ENCODE results near the gene FILIP1L.

- TF ChIP-seq, protein P1, sequence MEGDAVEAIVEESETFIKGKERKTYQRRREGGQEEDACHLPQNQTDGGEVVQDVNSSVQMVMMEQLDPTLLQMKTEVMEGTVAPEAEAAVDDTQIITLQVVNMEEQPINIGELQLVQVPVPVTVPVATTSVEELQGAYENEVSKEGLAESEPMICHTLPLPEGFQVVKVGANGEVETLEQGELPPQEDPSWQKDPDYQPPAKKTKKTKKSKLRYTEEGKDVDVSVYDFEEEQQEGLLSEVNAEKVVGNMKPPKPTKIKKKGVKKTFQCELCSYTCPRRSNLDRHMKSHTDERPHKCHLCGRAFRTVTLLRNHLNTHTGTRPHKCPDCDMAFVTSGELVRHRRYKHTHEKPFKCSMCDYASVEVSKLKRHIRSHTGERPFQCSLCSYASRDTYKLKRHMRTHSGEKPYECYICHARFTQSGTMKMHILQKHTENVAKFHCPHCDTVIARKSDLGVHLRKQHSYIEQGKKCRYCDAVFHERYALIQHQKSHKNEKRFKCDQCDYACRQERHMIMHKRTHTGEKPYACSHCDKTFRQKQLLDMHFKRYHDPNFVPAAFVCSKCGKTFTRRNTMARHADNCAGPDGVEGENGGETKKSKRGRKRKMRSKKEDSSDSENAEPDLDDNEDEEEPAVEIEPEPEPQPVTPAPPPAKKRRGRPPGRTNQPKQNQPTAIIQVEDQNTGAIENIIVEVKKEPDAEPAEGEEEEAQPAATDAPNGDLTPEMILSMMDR (conservative IDR thresholded peaks at IDR 0.05; ENCODE audit: low read length) = no peak
- no peak for TF ChIP-seq EZH2phosphoT487 (IDR thresholded peaks at IDR 0.05; ENCODE audit: borderline replicate concordance)
These were observed 14.3 kb upstream of the FILIP1L start for GRCh38 chr3:100128565-100128964.

All from Loucy (cell line).